HG03108 (cell line): Measurements from ENCODE around the gene FOXN3.

Experiments
- ATAC-seq: cut with Tn5 transposase; IDR thresholded peaks from one replicate; pipeline ENCODE4 v1.9.1; 2021; ENCODE audit warnings: moderate library complexity; ENCODE audit not compliant: unreplicated experiment

The FOXN3 gene

DNA sequence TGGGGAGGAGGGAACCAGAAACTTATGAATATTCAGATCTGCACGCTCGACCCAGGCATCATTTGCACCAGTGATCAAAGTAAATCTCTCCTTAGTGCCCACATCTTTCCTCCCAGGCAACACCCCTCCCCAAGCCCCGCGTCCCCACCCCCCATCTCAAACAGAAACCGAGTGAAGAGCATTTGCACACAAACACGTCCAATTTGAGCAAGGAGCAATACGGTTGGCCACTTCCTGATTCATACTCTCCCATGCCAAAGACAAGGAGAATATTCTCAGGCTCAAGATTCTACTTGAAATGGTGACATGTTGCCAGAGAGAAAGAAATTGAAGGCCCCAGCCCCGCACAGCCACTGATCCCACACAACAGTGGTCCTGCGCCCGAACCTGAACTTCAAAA, 7.1 kb downstream of the FOXN3 start:
- no peak for ATAC-seq

DNA sequence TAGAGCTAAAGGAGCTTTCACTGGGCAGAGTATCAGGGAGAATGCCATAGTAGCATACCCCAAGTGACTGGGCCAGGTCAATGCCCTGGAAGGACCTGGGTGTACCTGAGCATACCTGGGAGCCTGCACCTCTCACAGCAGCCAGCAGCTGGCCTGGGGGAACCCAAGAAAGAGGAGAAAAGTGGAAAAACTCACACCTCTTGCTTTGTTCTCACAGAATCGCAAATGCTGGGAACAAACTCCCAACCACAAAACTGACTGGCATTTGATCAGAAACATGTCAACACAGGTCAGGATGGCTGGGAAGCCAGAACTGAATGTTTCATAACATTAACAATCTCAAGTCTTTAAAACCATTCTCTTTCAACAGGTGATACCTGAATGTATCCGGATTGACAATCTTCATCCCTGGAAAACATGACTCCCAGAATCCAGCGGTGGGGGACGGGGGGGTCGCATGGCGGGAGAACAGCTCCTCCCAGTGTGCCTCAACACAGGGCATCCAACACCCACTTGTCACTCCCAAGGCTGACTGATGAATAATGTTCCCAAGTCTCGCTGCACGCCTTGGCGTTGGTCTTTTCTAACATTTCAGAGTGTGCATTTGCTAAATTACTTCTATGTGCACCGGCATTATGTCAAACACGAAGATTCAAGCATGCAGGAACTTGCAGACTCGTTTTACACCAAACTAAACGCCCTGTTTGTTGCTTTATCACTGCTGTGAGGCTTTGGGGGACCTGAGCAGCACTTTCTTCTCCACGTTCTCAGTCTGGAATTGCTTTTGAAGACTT, 7.9 kb downstream of the FOXN3 start:
- no peak for ATAC-seq

DNA sequence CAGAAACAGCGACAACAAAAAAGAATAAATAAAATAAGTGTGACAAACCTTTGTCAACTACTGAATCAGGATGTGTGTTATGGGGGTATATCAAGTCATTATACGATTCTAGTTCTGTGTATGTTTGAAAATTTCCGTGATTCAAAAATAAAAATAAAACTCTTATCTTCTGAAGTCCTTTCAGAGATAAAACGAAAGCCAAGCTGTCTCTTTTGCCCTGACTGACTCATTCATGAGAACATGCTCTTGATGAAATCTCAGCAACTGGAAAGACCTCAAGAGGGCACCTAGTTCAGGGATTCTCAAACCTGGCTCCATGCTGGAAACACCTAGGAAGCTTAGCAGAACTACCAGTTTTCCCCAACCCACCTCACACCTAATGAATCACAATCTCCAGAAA, 9.2 kb downstream of the FOXN3 start:
- no peak for ATAC-seq

DNA sequence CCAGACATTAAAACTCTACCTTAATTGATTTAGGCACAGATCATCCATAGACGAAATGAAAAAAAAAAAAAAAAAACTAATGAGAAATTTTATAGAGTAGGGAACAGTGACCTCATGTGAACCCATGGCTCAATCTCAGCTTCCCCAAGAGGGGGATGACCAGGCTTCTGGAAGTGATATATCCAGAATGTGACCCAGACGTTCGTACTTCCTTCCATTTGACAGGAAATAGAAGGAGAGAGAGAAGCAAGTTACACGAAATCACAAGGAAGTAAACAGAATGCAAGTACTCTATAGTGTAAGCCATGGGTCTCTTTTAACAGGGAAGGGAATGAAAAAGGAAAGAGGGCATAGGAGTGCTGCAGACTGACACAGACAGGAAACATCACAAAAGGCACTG, 10.1 kb downstream of the FOXN3 start:
- no peak for ATAC-seq

DNA sequence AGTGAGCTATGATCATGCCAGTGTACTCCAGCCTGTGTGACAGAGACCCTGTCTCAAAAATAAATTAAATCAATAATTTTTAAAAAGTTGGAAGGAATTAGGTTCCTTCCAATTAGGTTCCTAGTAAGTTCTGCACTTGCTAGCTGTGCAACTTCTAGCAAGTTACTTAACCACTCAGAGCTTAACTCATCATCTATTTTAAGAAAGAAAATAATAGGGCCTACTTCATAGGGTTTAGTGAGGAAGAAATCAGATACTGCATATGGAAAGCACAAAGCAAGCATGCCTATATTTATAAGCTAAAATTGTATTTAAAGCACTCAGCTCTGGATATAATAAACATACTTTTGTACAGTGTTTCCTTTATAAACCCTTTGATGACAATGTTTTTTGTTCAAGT, 10.7 kb downstream of the FOXN3 start:
- ATAC-seq, result no peak

- ATAC-seq, result no peak
These were observed 11.3 kb downstream of the FOXN3 start for GRCh38 chr14:89405712-89406111.

GRCh38 chr14:89402363-89402762, 14.7 kb downstream of the FOXN3 start:
- no peak for ATAC-seq

DNA sequence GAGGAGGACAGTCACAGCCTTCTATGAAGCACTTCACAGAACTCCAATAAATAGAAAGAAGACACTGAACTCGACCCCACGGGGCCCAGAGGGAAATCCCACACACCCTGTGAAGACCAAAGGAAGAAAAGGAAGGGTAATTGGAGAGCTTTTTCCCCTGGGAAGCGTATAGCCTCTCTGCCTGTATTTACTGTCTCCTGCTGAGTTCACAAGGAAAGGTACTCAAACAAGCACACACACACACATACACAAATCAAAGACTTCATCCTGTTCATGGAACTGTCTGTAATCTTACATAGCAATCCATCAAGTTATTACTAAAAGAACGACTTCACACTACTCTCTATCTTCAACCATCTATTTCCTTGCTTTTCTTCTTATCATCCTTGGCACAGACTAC, 15.3 kb downstream of the FOXN3 start:
- no peak for ATAC-seq

DNA sequence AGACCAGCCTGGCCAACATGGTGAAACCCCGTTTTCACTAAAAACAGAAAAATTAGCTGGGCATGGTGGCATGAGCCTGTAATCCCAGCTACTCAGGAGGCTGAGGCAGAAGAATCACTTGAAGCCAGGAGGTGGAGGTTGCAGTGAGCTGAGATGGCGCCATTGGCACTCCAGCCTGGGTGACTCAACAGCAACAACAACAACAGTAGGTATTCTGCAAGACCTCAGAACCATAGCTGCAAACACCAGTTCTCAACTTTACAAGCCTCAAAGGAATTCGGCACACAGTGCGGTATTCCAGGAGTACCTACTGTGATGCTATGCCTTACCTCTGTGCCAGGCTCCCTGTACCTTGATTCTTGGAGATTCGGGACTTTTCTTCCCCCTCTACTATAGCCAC, 15.8 kb downstream of the FOXN3 start:
- no peak for ATAC-seq

DNA sequence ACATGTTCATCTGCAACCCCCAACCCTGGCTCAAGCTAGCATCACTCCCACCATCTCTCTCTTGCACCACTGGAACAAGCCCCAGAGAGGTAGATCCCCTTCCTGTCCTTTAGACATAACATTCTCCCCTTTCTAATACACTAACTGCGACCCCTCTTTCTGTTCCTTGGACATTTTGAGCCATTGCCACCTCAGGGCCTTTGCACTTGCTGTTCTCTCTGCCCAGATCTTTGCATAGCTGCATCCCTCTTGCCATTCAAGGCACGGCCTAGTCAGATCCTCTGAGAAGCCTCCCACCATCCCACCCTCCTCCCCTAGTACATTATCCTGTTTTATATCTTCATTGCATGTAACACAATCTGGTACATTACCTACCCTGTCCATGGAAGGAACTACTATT, 16.5 kb downstream of the FOXN3 start:
- no peak for ATAC-seq

- ATAC-seq, result no peak
These were observed 17.4 kb downstream of the FOXN3 start for GRCh38 chr14:89399594-89400068.

DNA sequence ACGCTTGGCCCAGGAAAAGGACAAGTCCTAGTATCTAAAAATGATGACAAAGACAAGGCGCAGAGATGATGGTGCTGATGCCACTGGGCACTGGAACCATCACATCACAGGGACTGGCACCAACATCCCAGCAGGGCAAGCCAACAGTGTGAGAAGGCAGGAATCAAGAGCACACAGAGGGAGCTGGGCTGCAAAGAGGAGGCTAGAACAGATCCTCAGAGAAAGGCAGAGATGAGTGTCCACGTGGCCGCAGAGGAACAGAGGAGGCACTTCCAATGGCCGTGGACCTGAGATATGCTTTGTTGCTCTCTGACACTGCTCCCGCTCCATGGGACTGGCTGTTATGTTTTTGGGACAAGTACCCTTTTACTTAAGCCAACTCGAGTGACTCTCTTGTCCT, 17.9 kb downstream of the FOXN3 start:
- no peak for ATAC-seq

- no peak for ATAC-seq
These were observed 19.3 kb downstream of the FOXN3 start for GRCh38 chr14:89397569-89398230.

DNA sequence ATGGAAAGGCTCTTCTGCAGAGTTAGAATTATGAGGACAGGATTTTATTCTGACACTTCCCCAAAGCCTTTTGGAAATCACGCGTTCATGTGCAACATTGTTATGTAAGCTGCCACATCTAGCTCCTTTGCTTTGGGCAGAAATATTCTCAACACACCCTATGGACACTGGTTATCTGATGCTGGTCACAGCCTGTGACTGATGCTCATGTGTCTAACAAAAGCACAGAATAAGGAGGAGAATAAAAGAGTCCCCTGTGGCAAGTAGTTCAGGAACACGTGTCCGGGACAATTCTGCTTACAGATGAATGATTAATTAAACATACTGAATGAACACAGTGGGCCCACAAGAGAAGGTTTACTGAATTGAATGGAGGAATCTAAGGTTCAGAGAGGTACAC, 22.1 kb downstream of the FOXN3 start:
- no peak for ATAC-seq

- no peak for ATAC-seq
These were observed 23.7 kb downstream of the FOXN3 start for GRCh38 chr14:89393222-89393745.

DNA sequence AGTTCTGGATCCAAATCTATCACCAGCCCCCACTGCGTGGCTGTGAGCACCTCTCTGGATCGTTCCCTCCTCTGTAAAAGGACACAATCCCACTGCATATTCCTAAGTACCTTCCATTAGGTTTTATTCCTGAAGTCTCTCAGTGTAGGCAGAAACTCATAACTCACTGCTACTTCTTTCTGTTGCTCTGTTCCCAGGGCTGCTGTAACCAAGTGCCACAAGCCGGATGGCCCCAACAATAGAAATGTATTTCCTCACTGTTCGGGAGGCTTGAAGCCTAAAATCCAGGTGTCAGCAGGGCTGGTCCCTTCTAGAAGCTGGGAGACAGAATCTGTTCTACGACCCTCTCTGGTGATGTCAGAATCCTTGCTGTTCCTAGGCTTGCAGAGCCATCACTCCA, 24.9 kb downstream of the FOXN3 start:
- ATAC-seq, result no peak

DNA sequence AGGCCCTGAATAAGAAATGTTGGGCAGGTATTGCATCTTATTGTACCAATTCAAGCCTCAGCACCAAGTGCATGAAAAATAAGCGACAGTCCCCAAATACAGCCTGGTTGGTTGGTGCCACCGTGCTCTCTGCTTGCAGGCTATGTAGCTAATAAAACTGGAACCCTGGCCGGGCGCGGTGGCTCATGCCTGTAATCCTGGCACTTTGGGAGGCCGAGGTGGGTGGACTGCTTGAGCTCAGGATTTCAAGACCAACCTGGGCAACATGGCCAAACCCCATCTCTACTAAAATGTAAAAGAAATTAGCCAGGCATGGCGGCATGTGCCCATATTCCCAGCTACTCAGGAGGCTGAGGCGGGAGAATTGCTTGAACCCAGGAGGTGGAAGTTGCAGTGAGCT, 25.5 kb downstream of the FOXN3 start:
- ATAC-seq, result no peak

DNA sequence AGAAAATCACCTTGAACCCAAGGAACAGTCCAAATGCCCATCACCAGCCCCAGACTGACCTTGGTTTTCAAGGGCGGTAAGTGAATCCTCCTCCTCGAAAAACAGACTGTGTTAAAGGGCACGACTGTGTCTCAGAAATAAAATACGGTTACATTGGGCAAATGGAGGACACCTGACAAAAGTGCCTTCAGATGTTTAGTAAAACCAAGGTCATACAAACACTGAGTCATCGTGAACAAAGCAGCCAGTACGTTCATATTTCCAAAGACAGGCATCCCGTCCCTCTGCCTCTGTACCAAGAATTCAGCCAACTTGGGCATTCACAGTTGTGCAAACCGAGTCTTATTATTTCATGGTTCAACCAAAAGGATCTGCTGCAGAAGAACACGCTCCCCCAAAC, 25.9 kb downstream of the FOXN3 start:
- ATAC-seq, result no peak

- no peak for ATAC-seq
These were observed 28.2 kb downstream of the FOXN3 start for GRCh38 chr14:89388853-89389252.

DNA sequence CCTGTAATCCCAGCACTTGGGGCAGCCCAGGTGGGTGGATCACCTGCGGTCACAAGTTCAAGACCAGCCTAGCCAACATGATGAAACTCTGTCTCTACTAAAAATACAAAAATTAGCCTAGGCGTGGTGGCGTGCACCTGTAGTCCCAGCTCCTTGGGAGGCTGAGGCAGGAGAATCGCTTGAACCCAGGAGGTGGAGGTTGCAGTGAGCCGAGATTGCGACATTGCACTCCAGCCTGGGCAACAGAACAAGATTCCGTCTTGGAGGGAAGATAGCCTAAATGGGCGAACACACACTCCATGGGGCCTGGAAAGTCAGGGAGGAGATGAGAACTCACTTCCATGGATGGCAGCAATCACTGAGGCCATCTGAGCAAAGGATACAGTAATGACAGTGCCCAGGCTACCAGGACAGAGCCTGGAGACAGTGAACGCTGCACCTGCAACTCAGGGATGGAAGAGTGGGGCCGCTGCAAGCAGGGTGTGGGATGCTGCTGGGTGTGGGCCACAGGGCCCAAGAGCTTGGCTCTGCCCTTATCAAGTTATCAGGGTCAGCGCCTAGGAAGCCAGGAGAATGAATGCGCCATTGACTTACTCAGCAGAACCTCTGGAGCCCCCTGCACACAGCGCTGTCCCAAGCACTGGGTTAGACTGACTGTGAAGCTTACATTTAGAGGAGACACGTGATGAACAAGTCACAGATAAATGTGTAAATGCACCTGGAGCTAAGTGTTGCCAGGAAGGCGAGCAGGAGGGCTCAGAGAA, 28.9 kb downstream of the FOXN3 start:
- ATAC-seq, result no peak

DNA sequence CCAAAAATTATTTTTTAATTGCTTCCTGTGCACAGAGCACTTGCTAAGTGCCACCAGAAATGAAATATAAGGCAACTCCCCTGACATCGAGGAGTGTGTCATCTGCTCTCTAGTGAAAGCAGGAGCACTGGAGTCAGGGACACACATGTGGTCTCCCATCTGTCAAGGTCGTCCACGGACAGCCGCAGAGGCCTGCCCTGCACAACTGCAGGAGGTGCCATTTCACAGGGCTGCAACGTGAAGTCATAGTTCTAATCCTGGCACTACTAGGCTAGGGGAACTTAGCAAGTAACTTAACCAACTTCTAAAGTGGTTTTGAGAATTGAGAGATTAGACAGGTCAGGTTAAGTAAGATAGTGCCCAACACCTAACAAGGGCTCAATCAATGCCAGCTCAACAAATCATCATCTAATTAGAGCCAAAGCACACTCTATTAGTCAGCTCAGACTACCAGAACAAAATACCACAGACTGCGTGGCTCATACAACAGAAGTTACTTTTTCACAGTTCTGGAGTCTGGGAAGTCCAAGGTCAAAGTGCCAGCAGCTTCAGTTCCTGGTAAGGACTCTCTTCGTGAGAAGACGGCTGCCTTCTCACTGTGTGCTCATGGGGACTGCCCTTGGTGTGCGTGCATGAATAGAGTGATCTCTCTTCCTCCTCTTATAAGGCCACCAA, 30.7 kb downstream of the FOXN3 start:
- no peak for ATAC-seq
